HFFc6 (cell line): ENCODE data around the gene IGF2BP3. TPM values are rescaled to one million over a fixed set of nuclear protein-coding genes. Genes with fewer than 3 reads are reported as not detected.
"Not testable (repeated sequence)": the region's sequence is repeated elsewhere in the genome, so short reads cannot be mapped to it uniquely, and the experiment has no call there.

Experiments
- DNase-seq: peaks from one replicate; pipeline ENCODE4 v3.0.0-alpha.2; 2018
- H3K27ac Mint-ChIP-seq: 2 replicates; pipeline ENCODE4 v1.8.0; 2020; ENCODE audit warnings: mild to moderate bottlenecking, mixed read lengths
- H3K27me3 Mint-ChIP-seq: 2 replicates; pipeline ENCODE4 v1.8.0; 2021; ENCODE audit warnings: mild to moderate bottlenecking, moderate library complexity, mixed read lengths; ENCODE audit not compliant: insufficient read depth
- H3K36me3 Mint-ChIP-seq: 2 replicates; pipeline ENCODE4 v1.8.0; 2021; ENCODE audit warnings: low read depth, mixed read lengths
- H3K4me1 Mint-ChIP-seq: 2 replicates; pipeline ENCODE4 v1.8.0; 2020; ENCODE audit warnings: low read depth, mixed read lengths
- H3K4me3 Mint-ChIP-seq: 2 replicates; pipeline ENCODE4 v1.8.0; 2020; ENCODE audit warnings: mild to moderate bottlenecking, moderate library complexity, mixed read lengths
- H3K9me3 Mint-ChIP-seq: 2 replicates; pipeline ENCODE4 v1.8.0; 2020; ENCODE audit warnings: mild to moderate bottlenecking, mixed read lengths
- total RNA-seq, 6 experiments: library from RNA; stranded (reverse); fragmentation: NEBNext Ultra II Directional; extraction: Animal tissue kit (Norgen Biotek cat#: 25700); gene quantifications; 2 replicates in 1 of 6; 3 replicates in 5 of 6; pipeline ENCODE4 v1.2.3, GENCODE V29; 2021
- TF ChIP-seq, protein P1 (sequence below): fragments of 200-600 bp; sonication (generic); IDR thresholded peaks from 2 replicates; pipeline ENCODE4 v1.5.0; 2021; ENCODE audit warnings: antibody characterized with exemption, mild to moderate bottlenecking

Gene IGF2BP3
- total RNA-seq, 6 experiments from 2014 or later, result 23.8 to 33.1 (median 31.0) TPM

GRCh38 chr7:23490357-23491135, 20.3 kb upstream of the IGF2BP3 start:
- Mint-ChIP-seq H3K4me3 (peak overlapping the region; percentile 88), H3K27ac (peak overlapping the region; percentile 94), H3K27me3 (peaks cover 2% of the 10 kb centered on the region), H3K4me1 (peaks cover 13% of the 10 kb centered on the region; the same call in 1 of the 2 replicates), H3K9me3 (no peaks in the 10 kb centered on the region), H3K36me3 (no peaks in the 10 kb centered on the region)
- TF ChIP-seq, protein P1, sequence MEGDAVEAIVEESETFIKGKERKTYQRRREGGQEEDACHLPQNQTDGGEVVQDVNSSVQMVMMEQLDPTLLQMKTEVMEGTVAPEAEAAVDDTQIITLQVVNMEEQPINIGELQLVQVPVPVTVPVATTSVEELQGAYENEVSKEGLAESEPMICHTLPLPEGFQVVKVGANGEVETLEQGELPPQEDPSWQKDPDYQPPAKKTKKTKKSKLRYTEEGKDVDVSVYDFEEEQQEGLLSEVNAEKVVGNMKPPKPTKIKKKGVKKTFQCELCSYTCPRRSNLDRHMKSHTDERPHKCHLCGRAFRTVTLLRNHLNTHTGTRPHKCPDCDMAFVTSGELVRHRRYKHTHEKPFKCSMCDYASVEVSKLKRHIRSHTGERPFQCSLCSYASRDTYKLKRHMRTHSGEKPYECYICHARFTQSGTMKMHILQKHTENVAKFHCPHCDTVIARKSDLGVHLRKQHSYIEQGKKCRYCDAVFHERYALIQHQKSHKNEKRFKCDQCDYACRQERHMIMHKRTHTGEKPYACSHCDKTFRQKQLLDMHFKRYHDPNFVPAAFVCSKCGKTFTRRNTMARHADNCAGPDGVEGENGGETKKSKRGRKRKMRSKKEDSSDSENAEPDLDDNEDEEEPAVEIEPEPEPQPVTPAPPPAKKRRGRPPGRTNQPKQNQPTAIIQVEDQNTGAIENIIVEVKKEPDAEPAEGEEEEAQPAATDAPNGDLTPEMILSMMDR, result no peak
- DNase-seq, result no peak

DNA sequence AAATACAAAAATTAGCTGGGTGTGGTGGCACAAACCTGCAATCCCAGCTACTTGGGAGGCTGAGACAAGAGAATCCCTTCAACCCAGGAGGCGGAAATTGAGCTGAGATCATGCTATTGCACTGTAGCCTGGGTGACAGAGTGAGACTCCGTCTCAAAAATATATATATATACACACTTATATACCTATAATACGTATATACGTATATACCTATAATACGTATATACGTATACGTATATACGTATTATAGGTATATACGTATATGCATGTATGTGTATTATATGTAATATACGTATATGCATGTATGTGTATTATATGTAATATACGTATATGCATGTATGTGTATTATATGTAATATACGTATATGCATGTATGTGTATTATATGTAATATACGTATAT, 18.4 kb upstream of the IGF2BP3 start:
- H3K4me3 Mint-ChIP-seq, DNase-seq, H3K36me3 Mint-ChIP-seq, H3K27me3 Mint-ChIP-seq, H3K27ac Mint-ChIP-seq, H3K9me3 Mint-ChIP-seq: not testable (repeated sequence)
- peaks cover 13% of the 10 kb centered on the region; the same call in 1 of the 2 replicates for H3K4me1 Mint-ChIP-seq

GRCh38 chr7:23487670-23488069, 17.4 kb upstream of the IGF2BP3 start:
- TF ChIP-seq, protein P1, result no peak
- Mint-ChIP-seq H3K4me1 (peaks cover 13% of the 10 kb centered on the region; the same call in 1 of the 2 replicates), H3K27me3 (peaks cover 2% of the 10 kb centered on the region), H3K9me3 (no peaks in the 10 kb centered on the region), H3K27ac (no peak overlapping the region), H3K36me3 (no peaks in the 10 kb centered on the region), H3K4me3 (no peak overlapping the region)
- no peak for DNase-seq

- Mint-ChIP-seq H3K9me3 (no peaks in the 10 kb centered on the region), H3K4me1 (peaks cover 9% of the 10 kb centered on the region; the same call in 1 of the 2 replicates), H3K4me3 (no peak overlapping the region), H3K27ac (no peak overlapping the region), H3K36me3 (no peaks in the 10 kb centered on the region), H3K27me3 (peaks cover 12% of the 10 kb centered on the region)
- TF ChIP-seq, protein P1, result no peak
- DNase-seq, result no peak
Measured at GRCh38 chr7:23486002-23486773, 15.9 kb upstream of the IGF2BP3 start.

- H3K27ac Mint-ChIP-seq, result no peak overlapping the region
- no peaks in the 10 kb centered on the region for H3K9me3 Mint-ChIP-seq
- no peaks in the 10 kb centered on the region for H3K36me3 Mint-ChIP-seq
- no peak overlapping the region for H3K4me3 Mint-ChIP-seq
- DNase-seq, result no peak
- TF ChIP-seq, protein P1, result no peak
- H3K4me1 Mint-ChIP-seq, result no peaks in the 10 kb centered on the region
- peaks cover 28% of the 10 kb centered on the region for H3K27me3 Mint-ChIP-seq
Measured at GRCh38 chr7:23482686-23483085, 12.4 kb upstream of the IGF2BP3 start.
